ENCODE data around the gene HEATR1.
"Not testable (repeated sequence)": the region's sequence is repeated elsewhere in the genome, so short reads cannot be mapped to it uniquely, and the experiment has no call there.

The HEATR1 gene

GRCh38 chr1:236507022-236507700 lies 97.2 kb downstream of the HEATR1 start:
- DNase-seq, result no peak

DNA sequence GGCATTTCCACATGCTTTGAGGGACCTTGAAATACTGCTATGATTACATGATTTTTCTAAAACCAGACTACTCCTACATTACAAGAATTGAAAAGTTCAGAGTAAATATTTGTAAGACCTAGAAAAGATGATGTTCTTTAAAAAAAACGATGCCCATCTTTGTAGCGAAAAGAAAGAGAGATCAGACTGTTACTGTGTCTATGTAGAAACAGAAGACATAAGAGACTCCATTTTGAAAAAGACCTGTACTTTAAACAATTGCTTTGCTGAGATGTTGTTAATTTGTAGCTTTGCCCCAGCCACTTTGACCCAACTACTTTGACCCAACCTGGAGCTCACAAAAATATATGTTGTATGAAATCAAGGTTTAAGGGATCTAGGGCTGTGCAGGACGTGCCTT lies 100.0 kb downstream of the HEATR1 start:
- DNase-seq, result not testable (repeated sequence)

DNA sequence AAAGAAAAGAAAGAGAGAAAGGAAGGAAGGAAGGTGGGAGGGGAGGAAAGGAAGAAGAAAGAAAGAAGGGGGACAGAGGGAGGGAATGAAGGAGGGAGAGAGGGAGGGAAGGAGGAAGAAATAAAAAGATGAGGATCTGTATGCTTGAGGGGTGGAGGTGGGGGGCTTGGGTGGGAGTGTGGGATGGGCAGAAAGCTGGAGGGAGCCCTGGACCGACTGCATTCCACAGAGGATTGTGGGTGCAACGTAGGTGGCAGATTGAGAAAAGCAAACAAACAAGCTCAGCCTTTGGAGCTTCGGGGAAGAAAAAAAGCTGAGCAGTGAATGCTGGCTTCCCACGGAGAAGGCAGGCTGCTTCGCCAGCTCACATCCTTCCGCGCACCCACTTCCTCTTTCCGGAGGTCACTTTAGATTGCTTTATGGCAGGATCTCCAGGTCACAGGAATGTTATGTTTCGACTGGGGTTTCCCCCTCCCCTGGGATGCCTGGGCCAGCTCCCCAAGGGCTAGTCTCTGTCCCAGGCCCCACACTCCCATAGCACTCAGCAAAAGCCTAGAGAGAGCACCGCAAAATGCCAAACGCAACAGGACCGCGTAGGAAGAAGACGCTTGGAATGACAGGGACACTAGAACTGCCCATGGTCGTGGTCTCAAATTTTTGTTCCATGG lies 101.2 kb downstream of the HEATR1 start:
- DNase-seq, result no peak

GRCh38 chr1:236502579-236502971 lies 101.7 kb downstream of the HEATR1 start:
- DNase-seq, result no peak

- DNase-seq, result no peak
These were observed 103.2 kb downstream of the HEATR1 start for GRCh38 chr1:236501093-236501492.

Measured in effector CD4-positive, alpha-beta T cell (primary cell).